H9 (cell line): ENCODE data around the gene NUTM2G. TPM values are rescaled to one million over a fixed set of nuclear protein-coding genes. Genes with fewer than 3 reads are reported as not detected.
"Not testable (repeated sequence)": the region's sequence is repeated elsewhere in the genome, so short reads cannot be mapped to it uniquely, and the experiment has no call there.

Experiments used
- DNase-seq: peaks from one replicate; pipeline ENCODE4 v3.0.0-alpha.2; 2017
- H2AFZ ChIP-seq: one replicate; pipeline ENCODE4 v1.6.1; 2013; ENCODE audit warnings: mild to moderate bottlenecking, low read length, control low read depth, moderate library complexity
- H2AK5ac ChIP-seq: 2 replicates; pipeline ENCODE4 v1.6.1; 2013; ENCODE audit warnings: low read length, control low read depth, mixed read lengths; ENCODE audit not compliant: insufficient read length
- H2BK120ac ChIP-seq: one replicate; pipeline ENCODE4 v1.6.1; 2013; ENCODE audit warnings: low read depth, mild to moderate bottlenecking, low read length, control low read depth, inconsistent platforms; ENCODE audit not compliant: poor library complexity, severe bottlenecking
- H2BK12ac ChIP-seq: 2 replicates; pipeline ENCODE4 v1.6.1; 2013; ENCODE audit warnings: low read length, control low read depth, mixed read lengths, low read depth; ENCODE audit not compliant: insufficient read length
- H2BK15ac ChIP-seq: 2 replicates; pipeline ENCODE4 v1.6.1; 2013; ENCODE audit warnings: low read depth, low read length, control low read depth
- H2BK20ac ChIP-seq: one replicate; pipeline ENCODE4 v1.6.1; 2013; ENCODE audit warnings: low read depth, mild to moderate bottlenecking, low read length, control low read depth, inconsistent platforms; ENCODE audit not compliant: poor library complexity, severe bottlenecking
- H2BK5ac ChIP-seq: 2 replicates; pipeline ENCODE4 v1.6.1; 2013; ENCODE audit warnings: low read length, control low read depth, mixed read lengths; ENCODE audit not compliant: insufficient read length
- H3K14ac ChIP-seq: 2 replicates; pipeline ENCODE4 v1.6.1; 2013; ENCODE audit warnings: low read length, control low read depth; ENCODE audit not compliant: insufficient read depth
- H3K18ac ChIP-seq: 2 replicates; pipeline ENCODE4 v1.6.1; 2013; ENCODE audit warnings: low read depth, mild to moderate bottlenecking, mixed read lengths, low read length, control low read depth; ENCODE audit not compliant: insufficient read length
- H3K23ac ChIP-seq: 2 replicates; pipeline ENCODE4 v1.6.1; 2013; ENCODE audit warnings: low read length, control low read depth, mixed read lengths, low read depth; ENCODE audit not compliant: insufficient read length
- H3K23me2 ChIP-seq: 2 replicates; pipeline ENCODE4 v1.6.1; 2013; ENCODE audit warnings: low read depth, mild to moderate bottlenecking, mixed read lengths, low read length, control low read depth; ENCODE audit not compliant: insufficient read length, poor library complexity, severe bottlenecking
- H3K27ac ChIP-seq: 2 replicates; pipeline ENCODE4 v1.5.1; 2013; ENCODE audit warnings: low read length, control low read depth, mixed read lengths, low read depth; ENCODE audit not compliant: insufficient read length
- H3K27me3 ChIP-seq: 2 replicates; pipeline ENCODE4 v1.6.1; 2013; ENCODE audit warnings: low read length, control low read depth, inconsistent platforms; ENCODE audit not compliant: insufficient read depth
- H3K4ac ChIP-seq: 2 replicates; pipeline ENCODE4 v1.6.1; 2013; ENCODE audit warnings: low read depth, mild to moderate bottlenecking, control low read depth, inconsistent platforms, low read length, moderate library complexity
- H3K4me1 ChIP-seq: 2 replicates; pipeline ENCODE4 v1.6.1; 2013; ENCODE audit warnings: low read length, control low read depth, inconsistent platforms; ENCODE audit not compliant: insufficient read depth
- H3K4me2 ChIP-seq: 2 replicates; pipeline ENCODE4 v1.6.1; 2013; ENCODE audit warnings: low read length, control low read depth, mixed read lengths; ENCODE audit not compliant: insufficient read length, insufficient read depth
- H3K56ac ChIP-seq: 2 replicates; pipeline ENCODE4 v1.6.1; 2013; ENCODE audit warnings: low read depth, mild to moderate bottlenecking, mixed read lengths, low read length, control low read depth; ENCODE audit not compliant: insufficient read length
- H3K79me1 ChIP-seq: 2 replicates; pipeline ENCODE4 v1.6.1; 2013; ENCODE audit warnings: low read depth, mild to moderate bottlenecking, moderate library complexity, low read length, control low read depth, inconsistent platforms; ENCODE audit not compliant: insufficient read depth, poor library complexity, severe bottlenecking
- H3K79me2 ChIP-seq: 2 replicates; pipeline ENCODE4 v1.6.1; 2013; ENCODE audit warnings: low read length, control low read depth, inconsistent platforms; ENCODE audit not compliant: insufficient read depth
- H3K9ac ChIP-seq: 2 replicates; pipeline ENCODE4 v1.6.1; 2013; ENCODE audit warnings: low read length, control low read depth, mixed read lengths; ENCODE audit not compliant: insufficient read length; ENCODE audit errors: extremely low read depth
- H3K9me3 ChIP-seq: one replicate; pipeline ENCODE4 v1.6.1; 2013; ENCODE audit warnings: low read depth, low read length, inconsistent platforms; ENCODE audit not compliant: control insufficient read depth
- H3T11ph ChIP-seq: one replicate; pipeline ENCODE4 v1.6.1; 2013; ENCODE audit warnings: mild to moderate bottlenecking, low read length, control low read depth, inconsistent platforms
- H4K20me1 ChIP-seq: one replicate; pipeline ENCODE4 v1.6.1; 2013; ENCODE audit not compliant: control insufficient read depth, insufficient read length, insufficient read depth
- H4K5ac ChIP-seq: 2 replicates; pipeline ENCODE4 v1.6.1; 2013; ENCODE audit warnings: low read depth, mild to moderate bottlenecking, mixed read lengths, low read length, control low read depth; ENCODE audit not compliant: insufficient read length
- H4K8ac ChIP-seq: replicated peaks from 2 replicates; pipeline ENCODE4 v1.6.1; 2013; ENCODE audit warnings: low read length, control low read depth, mixed read lengths, low read depth; ENCODE audit not compliant: insufficient read length
- H4K91ac ChIP-seq: 2 replicates; pipeline ENCODE4 v1.6.1; 2013; ENCODE audit warnings: low read depth, mild to moderate bottlenecking, moderate library complexity, mixed read lengths, low read length, control low read depth; ENCODE audit not compliant: insufficient read length
- H3K27ac Mint-ChIP-seq, 3 experiments: 2 replicates in 2 of 3; 3 replicates in 1 of 3; pipeline ENCODE4 v1.8.0; 2020 to 2021; ENCODE audit warnings: mixed read lengths in 3 of 3, mild to moderate bottlenecking in 1 of 3, moderate library complexity in 1 of 3
- H3K27me3 Mint-ChIP-seq: 2 replicates; pipeline ENCODE4 v1.8.0; 2021; ENCODE audit warnings: low read depth, mild to moderate bottlenecking, moderate library complexity, mixed read lengths
- H3K36me3 Mint-ChIP-seq, 3 experiments: 2 replicates in 2 of 3; 3 replicates in 1 of 3; pipeline ENCODE4 v1.8.0; 2020 to 2021; ENCODE audit warnings: low read depth in 3 of 3, mixed read lengths in 3 of 3; ENCODE audit not compliant: insufficient read depth in 1 of 3
- H3K4me1 Mint-ChIP-seq, 2 experiments: 2 replicates each; pipeline ENCODE4 v1.8.0; 2020; ENCODE audit warnings: mixed read lengths in 2 of 2
- H3K4me3 Mint-ChIP-seq, 2 experiments: 2 replicates in 1 of 2; 3 replicates in 1 of 2; pipeline ENCODE4 v1.8.0; 2020 to 2021; ENCODE audit warnings: mild to moderate bottlenecking in 2 of 2, mixed read lengths in 2 of 2, moderate library complexity in 1 of 2
- H3K9me3 Mint-ChIP-seq, 2 experiments: 2 replicates in 1 of 2; 3 replicates in 1 of 2; pipeline ENCODE4 v1.8.0; 2020; ENCODE audit warnings: mild to moderate bottlenecking in 2 of 2, mixed read lengths in 2 of 2, moderate library complexity in 1 of 2
- WGBS: extraction: QIAGEN DNeasy Blood & Tissue Kit; methylation state at CpG from one replicate; pipeline ENCODE4 v1.1.7; 2013; ENCODE audit warnings: missing lambda C conversion rate, low lambda C conversion rate, mixed read lengths; ENCODE audit not compliant: insufficient read length; ENCODE audit errors: extremely low coverage; 5-methylcytosine and 5-hydroxymethylcytosine counted together
- total RNA-seq: library from RNA; stranded (reverse); gene quantifications from 2 replicates; pipeline ENCODE4 v1.2.1, GENCODE V29; 2021

NUTM2G gene
- total RNA-seq, 1 experiment from 2014 or later = 0.57 TPM

DNA sequence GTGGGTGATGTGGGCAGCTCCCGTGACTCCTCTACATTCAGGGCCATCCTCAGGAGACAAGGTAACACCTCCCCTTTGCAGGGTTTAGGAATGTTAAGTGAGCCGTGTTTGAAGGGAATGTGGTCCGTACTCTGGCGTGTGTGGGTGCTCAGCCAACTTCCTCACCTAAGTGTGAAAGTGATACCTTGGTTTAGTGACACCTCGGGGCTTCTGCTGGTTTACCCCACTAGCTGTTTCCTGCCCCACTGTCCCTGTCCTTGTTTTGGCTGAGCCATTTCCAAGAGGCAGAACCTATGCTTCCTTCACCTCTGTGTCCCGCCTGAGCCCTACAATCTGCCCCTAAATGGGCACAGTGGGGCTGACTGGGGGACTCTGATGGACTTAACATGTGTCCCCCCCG is 12.3 kb downstream of the NUTM2G start:
- H3K4ac ChIP-seq, H4K5ac ChIP-seq, H2AK5ac ChIP-seq, H3K79me2 ChIP-seq, H2BK5ac ChIP-seq, H3K4me3 Mint-ChIP-seq, H2AFZ ChIP-seq, H4K20me1 ChIP-seq, DNase-seq, H2BK120ac ChIP-seq, H3K27ac ChIP-seq, H3K18ac ChIP-seq, H3K4me1 Mint-ChIP-seq, H3K56ac ChIP-seq, H4K91ac ChIP-seq, H2BK12ac ChIP-seq, H2BK15ac ChIP-seq, H3K14ac ChIP-seq, H3K27ac Mint-ChIP-seq, H3K36me3 Mint-ChIP-seq, H2BK20ac ChIP-seq, H3K4me2 ChIP-seq, H3K27me3 Mint-ChIP-seq, H3K27me3 ChIP-seq, H3K23ac ChIP-seq, H3K9ac ChIP-seq, H3K79me1 ChIP-seq, H4K8ac ChIP-seq, H3K9me3 ChIP-seq, H3K4me1 ChIP-seq, H3K9me3 Mint-ChIP-seq, H3T11ph ChIP-seq, H3K23me2 ChIP-seq: not testable (repeated sequence)
- no CpG with 5 or more reads among the region's 7 CpGs for WGBS

DNA sequence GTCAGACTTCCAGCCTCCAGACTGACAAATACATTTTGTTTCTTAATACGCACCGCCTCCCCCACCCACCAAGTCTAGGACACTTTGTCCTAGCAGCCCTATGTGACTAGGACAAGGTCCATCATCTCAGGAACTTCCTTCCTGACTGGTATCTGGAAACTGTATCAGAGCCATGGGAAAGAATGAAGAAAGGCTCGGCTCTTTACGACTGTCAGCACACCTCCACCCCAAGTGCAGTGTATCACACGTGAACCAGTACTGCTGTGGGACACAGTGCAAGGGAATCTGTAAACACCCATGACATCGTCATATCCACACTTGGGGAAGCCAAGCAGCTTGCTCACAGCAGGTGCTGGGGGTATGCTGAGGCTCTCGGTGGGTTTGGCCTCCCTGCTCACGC is 13.0 kb downstream of the NUTM2G start:
- not testable (repeated sequence) for H2BK5ac ChIP-seq, H3K56ac ChIP-seq, H3K14ac ChIP-seq, H4K5ac ChIP-seq, H3K23me2 ChIP-seq, H3K4me2 ChIP-seq, H2AFZ ChIP-seq, H3K27ac Mint-ChIP-seq, H3K79me1 ChIP-seq, H3K18ac ChIP-seq, H3K27me3 Mint-ChIP-seq, H4K8ac ChIP-seq, H3K23ac ChIP-seq, H2AK5ac ChIP-seq, H3T11ph ChIP-seq, H3K9me3 Mint-ChIP-seq, H2BK20ac ChIP-seq, H4K20me1 ChIP-seq, H3K4me1 ChIP-seq, H3K27ac ChIP-seq, H3K9me3 ChIP-seq, H3K79me2 ChIP-seq, H3K4ac ChIP-seq, H4K91ac ChIP-seq, H3K9ac ChIP-seq, H2BK120ac ChIP-seq, H3K27me3 ChIP-seq, H2BK15ac ChIP-seq, H3K4me1 Mint-ChIP-seq, H3K4me3 Mint-ChIP-seq, H2BK12ac ChIP-seq, DNase-seq
- peaks cover 2 to 12% (median 4%) of the 10 kb centered on the region in 3 experiments; a peak in 5 of 7 replicates for H3K36me3 Mint-ChIP-seq
- no CpG with 5 or more reads among the region's 8 CpGs for WGBS
